Glutamatergic neuron (in vitro differentiated cells): ENCODE measurements around the gene GEMIN4. TPM values are rescaled to one million over a fixed set of nuclear protein-coding genes. Genes with fewer than 3 reads are reported as not detected.
"Not testable (repeated sequence)": the region's sequence is repeated elsewhere in the genome, so short reads cannot be mapped to it uniquely, and the experiment has no call there.

Experiments used
- DNase-seq: peaks from one replicate; pipeline ENCODE4 v3.0.0; 2022
- H3K27ac Mint-ChIP-seq: one replicate; pipeline ENCODE4 v1.8.0; 2020; ENCODE audit warnings: mild to moderate bottlenecking, mixed read lengths, inconsistent platforms; ENCODE audit not compliant: unreplicated experiment
- H3K27me3 Mint-ChIP-seq: one replicate; pipeline ENCODE4 v1.8.0; 2020; ENCODE audit warnings: mild to moderate bottlenecking, moderate library complexity, mixed read lengths, inconsistent platforms; ENCODE audit not compliant: unreplicated experiment
- H3K36me3 Mint-ChIP-seq: one replicate; pipeline ENCODE4 v1.8.0; 2020; ENCODE audit warnings: mild to moderate bottlenecking, mixed read lengths, inconsistent platforms; ENCODE audit not compliant: unreplicated experiment
- H3K4me1 Mint-ChIP-seq: one replicate; pipeline ENCODE4 v1.8.0; 2020; ENCODE audit warnings: mild to moderate bottlenecking, low read depth, mixed read lengths, inconsistent platforms; ENCODE audit not compliant: unreplicated experiment
- H3K4me3 Mint-ChIP-seq: one replicate; pipeline ENCODE4 v1.8.0; 2020; ENCODE audit warnings: mild to moderate bottlenecking, mixed read lengths, inconsistent platforms; ENCODE audit not compliant: unreplicated experiment
- H3K9me3 Mint-ChIP-seq: one replicate; pipeline ENCODE4 v1.8.0; 2020; ENCODE audit warnings: mild to moderate bottlenecking, moderate library complexity, mixed read lengths, inconsistent platforms; ENCODE audit not compliant: unreplicated experiment
- CTCF ChIP-seq: fragments of 200-600 bp; sonication (generic); IDR thresholded peaks from one replicate; pipeline ENCODE4 v1.5.0; 2021; ENCODE audit not compliant: partially characterized antibody, unreplicated experiment
- total RNA-seq: library from RNA; stranded (reverse); fragmentation: NEBNext Ultra II Directional; extraction: Animal tissue kit (Norgen Biotek cat#: 25700); gene quantifications from one replicate; pipeline ENCODE4 v1.2.1, GENCODE V29; 2021; ENCODE audit not compliant: unreplicated experiment

Gene GEMIN4
- total RNA-seq, 1 donor from 2014 or later: 19.9 TPM

DNA sequence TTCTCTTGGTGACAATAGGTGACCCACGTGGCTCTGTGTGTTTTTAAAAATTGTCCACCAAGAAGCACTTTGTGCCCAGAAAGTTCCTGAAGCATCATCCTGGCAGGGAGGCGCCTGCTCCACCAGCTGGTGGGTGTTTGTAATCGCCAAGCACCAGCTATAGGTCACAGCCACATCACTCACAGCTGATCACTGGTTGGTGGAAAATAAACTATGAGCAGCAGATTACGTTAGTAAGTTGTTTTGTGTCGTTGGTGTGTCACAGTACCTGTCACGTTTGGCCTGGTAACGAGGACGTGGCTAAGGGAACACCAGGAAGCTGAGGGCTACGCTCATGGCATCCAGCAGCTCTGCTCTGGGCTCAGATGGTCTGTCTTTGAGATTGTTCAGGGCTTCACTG is 40.2 kb upstream of the GEMIN4 start:
- TF ChIP-seq CTCF: no peak
- H3K9me3 Mint-ChIP-seq: peaks cover 27% of the 10 kb centered on the region
- no peak overlapping the region for H3K4me3 Mint-ChIP-seq
- H3K36me3 Mint-ChIP-seq: peaks cover 1% of the 10 kb centered on the region
- peaks cover 38% of the 10 kb centered on the region for H3K4me1 Mint-ChIP-seq
- H3K27me3 Mint-ChIP-seq: peaks cover 9% of the 10 kb centered on the region
- H3K27ac Mint-ChIP-seq: peak overlapping the region; percentile 55
- DNase-seq: no peak

GRCh38 chr17:791829-792228 is 39.8 kb upstream of the GEMIN4 start:
- no peak overlapping the region for H3K27ac Mint-ChIP-seq
- peaks cover 4% of the 10 kb centered on the region for H3K36me3 Mint-ChIP-seq
- TF ChIP-seq CTCF: no peak
- peaks cover 27% of the 10 kb centered on the region for H3K9me3 Mint-ChIP-seq
- H3K4me1 Mint-ChIP-seq: peaks cover 38% of the 10 kb centered on the region
- H3K4me3 Mint-ChIP-seq: no peak overlapping the region
- DNase-seq: no peak
- peaks cover 9% of the 10 kb centered on the region for H3K27me3 Mint-ChIP-seq

DNA sequence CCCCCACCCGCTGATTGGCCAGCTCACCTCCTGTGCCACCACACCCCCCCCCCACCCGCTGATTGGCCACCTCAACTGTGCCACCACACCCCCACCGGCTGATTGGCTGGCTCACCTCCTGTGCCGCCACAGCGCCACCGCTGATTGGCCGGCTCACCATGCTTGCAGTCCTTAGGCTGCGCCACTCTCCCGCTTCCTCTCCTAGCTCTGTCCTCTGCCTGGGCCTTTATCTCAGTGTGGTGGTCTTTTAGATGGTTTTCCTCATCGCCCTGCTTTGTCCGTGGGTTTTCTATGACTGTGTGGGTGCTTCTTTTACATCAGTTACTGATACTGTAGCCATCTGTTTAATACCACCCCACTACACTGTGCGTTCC is 38.8 kb upstream of the GEMIN4 start:
- not testable (repeated sequence) for DNase-seq, H3K36me3 Mint-ChIP-seq, H3K27me3 Mint-ChIP-seq, H3K4me3 Mint-ChIP-seq
- Mint-ChIP-seq H3K4me1 (peaks cover 35% of the 10 kb centered on the region), H3K27ac (peak overlapping the region; percentile 69), H3K9me3 (peaks cover 27% of the 10 kb centered on the region)

DNA sequence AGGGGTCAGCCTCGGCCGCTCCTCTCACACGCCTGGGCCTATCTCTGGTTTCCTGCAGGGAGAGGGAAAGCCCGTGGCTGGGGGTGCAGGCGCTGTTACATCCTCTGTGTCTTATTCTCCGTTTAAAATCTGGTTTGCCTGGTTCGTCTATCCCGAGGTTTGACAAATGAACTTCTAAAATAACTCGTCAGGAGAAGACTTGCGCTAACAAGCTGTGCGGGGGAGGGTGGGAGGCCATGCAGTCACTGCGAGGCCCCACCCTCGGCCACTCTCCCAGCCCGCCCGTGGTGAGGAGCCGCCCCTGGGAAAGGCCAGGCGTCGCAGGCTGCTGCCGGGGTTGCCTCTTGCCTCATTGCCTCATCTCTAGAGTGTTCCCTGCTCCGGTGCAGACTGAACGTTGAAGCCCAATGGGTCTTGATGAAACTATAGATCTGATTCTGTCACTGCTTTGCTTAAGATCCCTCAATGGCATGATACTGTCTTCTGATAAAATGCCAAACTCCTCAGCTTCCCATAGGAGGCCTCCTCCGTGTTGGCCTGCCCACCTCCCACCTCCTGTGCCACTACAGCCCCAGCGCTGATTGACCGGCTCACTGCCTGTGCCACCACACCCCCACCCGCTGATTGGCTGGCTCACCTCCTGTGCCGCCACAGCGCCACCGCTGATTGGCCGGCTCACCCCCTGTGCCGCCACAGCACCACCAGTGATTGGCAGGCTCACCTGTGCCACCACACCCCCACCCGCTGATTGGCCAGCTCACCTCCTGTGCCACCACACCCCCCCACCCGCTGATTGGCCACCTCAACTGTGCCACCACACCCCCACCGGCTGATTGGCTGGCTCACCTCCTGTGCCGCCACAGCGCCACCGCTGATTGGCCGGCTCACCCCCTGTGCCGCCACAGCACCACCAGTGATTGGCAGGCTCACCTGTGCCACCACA is 38.1 kb upstream of the GEMIN4 start:
- peak overlapping the region; percentile 43 for H3K27ac Mint-ChIP-seq
- DNase-seq, H3K4me3 Mint-ChIP-seq, H3K36me3 Mint-ChIP-seq, H3K27me3 Mint-ChIP-seq: not testable (repeated sequence)
- H3K9me3 Mint-ChIP-seq: peaks cover 23% of the 10 kb centered on the region
- peaks cover 32% of the 10 kb centered on the region for H3K4me1 Mint-ChIP-seq

DNA sequence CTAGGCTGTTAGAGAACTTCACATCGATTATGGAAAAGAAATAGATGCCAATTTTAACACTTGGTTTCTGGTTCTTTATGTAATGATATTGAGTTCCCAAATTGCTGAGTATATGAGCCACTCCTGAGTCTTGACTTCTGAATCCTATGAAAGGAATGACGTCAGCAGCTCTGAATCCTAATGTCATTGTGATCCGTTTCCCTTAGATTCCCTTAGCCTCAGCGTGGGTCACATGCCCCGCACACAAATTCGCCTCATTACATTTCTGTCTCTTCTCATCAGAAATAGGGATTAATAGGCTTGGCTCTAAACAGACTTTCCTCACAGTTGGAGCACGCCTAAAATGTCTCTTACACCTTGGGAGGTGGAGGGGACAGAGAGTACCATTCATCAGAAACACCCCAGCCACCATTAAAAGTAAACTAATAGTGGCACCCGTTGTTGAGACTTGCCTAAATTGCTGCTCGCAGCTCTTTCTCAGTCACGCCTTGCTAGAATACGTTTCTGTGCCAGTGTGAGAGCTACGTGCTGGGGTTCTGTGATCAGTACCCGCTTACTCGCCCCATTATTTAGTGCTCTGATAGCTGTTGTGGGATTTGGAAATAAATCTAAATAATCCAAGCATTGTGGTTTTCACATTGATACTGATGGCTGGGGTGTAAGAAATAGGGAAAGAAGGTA is 37.2 kb upstream of the GEMIN4 start:
- H3K36me3 Mint-ChIP-seq: peaks cover 4% of the 10 kb centered on the region
- no peak overlapping the region for H3K27ac Mint-ChIP-seq
- peaks cover 23% of the 10 kb centered on the region for H3K9me3 Mint-ChIP-seq
- H3K4me1 Mint-ChIP-seq: peaks cover 23% of the 10 kb centered on the region
- TF ChIP-seq CTCF: no peak
- H3K4me3 Mint-ChIP-seq: no peak overlapping the region
- DNase-seq: no peak
- H3K27me3 Mint-ChIP-seq: peaks cover 7% of the 10 kb centered on the region

- Mint-ChIP-seq H3K27ac (no peak overlapping the region), H3K4me3 (no peak overlapping the region), H3K4me1 (peaks cover 16% of the 10 kb centered on the region), H3K27me3 (peaks cover 3% of the 10 kb centered on the region), H3K36me3 (peaks cover 4% of the 10 kb centered on the region), H3K9me3 (peaks cover 19% of the 10 kb centered on the region)
- TF ChIP-seq CTCF: no peak
- no peak for DNase-seq
Observed at GRCh38 chr17:788551-788950, 36.5 kb upstream of the GEMIN4 start.
